HG03175 (cell line): Measurements from ENCODE around the gene FLII.

Experiments
- ATAC-seq: cut with Tn5 transposase; IDR thresholded peaks from one replicate; pipeline ENCODE4 v1.9.1; 2021; ENCODE audit warnings: mild to moderate bottlenecking, moderate library complexity; ENCODE audit not compliant: unreplicated experiment

The FLII gene

GRCh38 chr17:18245038-18245776 lies 13.3 kb downstream of the FLII start:
- ATAC-seq: no peak

- ATAC-seq: no peak
Observed at GRCh38 chr17:18241229-18241871, 17.2 kb downstream of the FLII start.

GRCh38 chr17:18240449-18240848 lies 18.1 kb downstream of the FLII start:
- ATAC-seq: no peak

GRCh38 chr17:18238299-18238698 lies 20.2 kb downstream of the FLII start:
- no peak for ATAC-seq

GRCh38 chr17:18237461-18237860 lies 21.1 kb downstream of the FLII start:
- ATAC-seq: no peak

GRCh38 chr17:18236494-18236893 lies 22.0 kb downstream of the FLII start:
- no peak for ATAC-seq

GRCh38 chr17:18235743-18236256 lies 22.7 kb downstream of the FLII start:
- no peak for ATAC-seq

- no peak for ATAC-seq
Observed at GRCh38 chr17:18234853-18235380, 23.6 kb downstream of the FLII start.

GRCh38 chr17:18233803-18234518 lies 24.6 kb downstream of the FLII start:
- no peak for ATAC-seq

- ATAC-seq: no peak
Observed at GRCh38 chr17:18231164-18231563, 27.4 kb downstream of the FLII start.

- no peak for ATAC-seq
Observed at GRCh38 chr17:18230288-18231141, 28.0 kb downstream of the FLII start.

GRCh38 chr17:18229771-18230170 lies 28.8 kb downstream of the FLII start:
- ATAC-seq: no peak

GRCh38 chr17:18229254-18229653 lies 29.3 kb downstream of the FLII start:
- no peak for ATAC-seq

GRCh38 chr17:18228176-18228682 lies 30.3 kb downstream of the FLII start:
- ATAC-seq: no peak

GRCh38 chr17:18227635-18228034 lies 30.9 kb downstream of the FLII start:
- ATAC-seq: no peak

GRCh38 chr17:18226284-18226945 lies 32.1 kb downstream of the FLII start:
- no peak for ATAC-seq

- ATAC-seq: peak; percentile 5
Observed at GRCh38 chr17:18225642-18226283, 32.8 kb downstream of the FLII start.

GRCh38 chr17:18225121-18225641 lies 33.4 kb downstream of the FLII start, which contains the start of gene LLGL1:
Gene LLGL1, plus strand, starts transcription at chr17:18225635. Its CDS starts 48 bp downstream, at chr17:18225683.
- ATAC-seq: peak; percentile 84
